Stimulated activated CD4-positive, alpha-beta T cell treated with anti-CD3 and anti-CD28 coated beads, Interleukin-1b, Interleukin-23, amount 100 ng/mL, for 48 hours (primary cell): ENCODE results near the gene RFT1.
"Not testable (repeated sequence)": the region's sequence is repeated elsewhere in the genome, so short reads cannot be mapped to it uniquely, and the experiment has no call there.

Source experiments
- DNase-seq: peaks from one replicate; pipeline ENCODE4 v3.0.0-alpha.2; 2020

Gene RFT1

GRCh38 chr3:53162672-53163443 lies 32.6 kb upstream of the RFT1 start:
- peak; percentile 26 for DNase-seq

GRCh38 chr3:53161820-53162671 lies 31.8 kb upstream of the RFT1 start:
- DNase-seq = peak; percentile 47

GRCh38 chr3:53161450-53161819 lies 31.2 kb upstream of the RFT1 start:
- DNase-seq = no peak

GRCh38 chr3:53160660-53161449 lies 30.6 kb upstream of the RFT1 start, which contains the start of gene PRKCD:
PRKCD (plus strand) TSS chr3:53161209; CDS start chr3:53178423, 17,214 bp downstream.
- DNase-seq = peak; percentile 70

DNA sequence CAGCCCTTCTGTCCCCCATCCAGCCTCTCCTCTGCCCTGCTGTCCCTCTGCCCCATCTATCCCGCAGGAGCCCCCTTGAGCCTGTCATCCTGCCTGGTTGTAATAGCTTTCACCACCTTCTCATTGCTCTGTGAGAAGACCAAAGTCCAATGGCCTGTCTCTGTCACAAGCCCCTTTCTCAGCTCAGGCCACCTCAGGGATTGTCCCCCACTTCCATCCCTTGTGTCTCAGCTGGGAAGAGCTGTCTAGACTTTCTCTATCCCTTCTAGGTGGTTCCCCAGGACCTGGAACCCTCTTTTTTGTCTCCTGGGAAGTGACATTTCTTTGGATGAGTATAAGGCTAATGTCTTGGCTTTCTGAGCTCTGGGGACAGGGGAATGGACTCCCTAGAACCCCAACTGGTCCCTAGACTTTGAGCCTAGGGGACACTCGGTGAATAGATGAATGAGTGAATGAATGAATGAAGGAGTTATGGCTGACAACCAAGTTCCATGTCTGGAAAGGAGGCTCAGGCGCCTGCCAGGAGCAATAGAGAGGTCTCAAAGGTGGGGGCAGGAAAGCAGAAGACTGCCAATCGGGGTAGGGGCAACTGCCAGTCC lies 29.9 kb upstream of the RFT1 start:
- no peak for DNase-seq

GRCh38 chr3:53159156-53160060 lies 29.2 kb upstream of the RFT1 start:
- no peak for DNase-seq

DNA sequence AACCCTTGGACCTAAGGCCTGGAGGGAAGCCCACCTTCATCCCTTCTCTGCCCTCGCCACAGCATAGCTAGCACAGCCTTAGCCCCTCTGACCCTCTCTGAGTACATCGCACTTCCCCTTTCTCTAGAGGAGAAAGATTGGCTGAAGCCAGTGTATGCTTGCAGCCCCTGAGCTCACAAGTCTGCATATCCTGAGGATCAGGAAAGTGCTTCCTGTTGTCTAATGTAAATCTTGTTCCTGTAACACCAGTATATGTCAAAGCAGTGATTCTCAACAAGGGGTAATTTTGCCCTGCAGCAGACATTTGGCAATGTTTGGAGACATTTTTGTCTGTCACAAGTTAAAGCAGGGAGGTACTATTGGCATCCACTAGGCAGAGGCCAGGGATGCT lies 28.5 kb upstream of the RFT1 start:
- no peak for DNase-seq

DNA sequence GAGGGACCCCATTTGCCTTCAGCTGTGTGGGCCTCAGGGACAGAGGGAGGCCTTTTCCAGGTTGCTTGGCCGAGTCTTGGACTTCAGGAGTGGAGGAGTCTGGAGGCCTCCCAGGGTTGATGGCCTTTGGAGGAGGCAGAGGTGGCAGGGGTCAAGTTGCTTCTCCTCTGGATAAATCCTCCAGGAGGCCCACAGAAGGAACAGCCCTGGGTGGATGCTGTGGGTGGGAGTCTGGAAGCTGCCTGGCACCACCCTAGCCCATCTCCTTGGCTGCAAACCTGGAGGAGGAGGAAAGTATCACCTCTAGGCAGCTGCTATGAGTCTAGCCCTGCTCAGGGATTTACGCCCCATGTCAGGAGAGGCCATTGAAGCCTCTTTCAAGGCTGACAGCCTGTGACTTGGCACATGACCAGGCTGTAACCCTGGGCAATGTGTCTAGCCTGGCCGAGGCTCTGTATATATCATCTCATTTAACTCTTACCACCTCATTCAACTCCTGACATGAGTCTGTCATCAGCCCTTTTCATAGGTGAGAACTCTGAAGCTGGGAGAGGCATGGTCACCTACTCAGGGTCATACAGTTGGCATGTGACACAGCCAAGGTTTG lies 27.8 kb upstream of the RFT1 start:
- DNase-seq = no peak

DNA sequence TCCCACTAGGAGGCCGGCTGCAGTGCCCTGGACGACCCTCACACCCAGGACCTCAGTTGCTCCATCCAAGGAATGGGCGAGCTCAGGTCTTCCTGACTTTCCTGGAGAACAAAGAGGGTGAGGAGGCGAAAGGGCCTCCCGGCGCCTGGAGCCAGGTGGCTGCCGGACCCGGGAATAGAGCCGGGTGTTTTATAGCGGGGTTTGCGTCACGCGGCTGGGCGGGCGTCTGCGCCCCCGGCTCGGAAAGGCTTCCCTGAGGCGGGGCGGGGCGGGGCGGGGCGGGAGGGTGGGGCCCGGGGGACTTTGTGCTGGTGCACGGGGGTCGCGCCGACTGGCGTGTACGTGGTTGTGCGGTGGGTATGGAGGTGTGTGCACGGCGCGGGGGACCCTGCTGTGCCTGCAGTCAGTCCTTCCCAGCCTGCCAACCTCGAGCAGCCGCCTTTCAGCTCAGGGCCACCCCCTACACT lies 26.2 kb upstream of the RFT1 start:
- DNase-seq = no peak

DNA sequence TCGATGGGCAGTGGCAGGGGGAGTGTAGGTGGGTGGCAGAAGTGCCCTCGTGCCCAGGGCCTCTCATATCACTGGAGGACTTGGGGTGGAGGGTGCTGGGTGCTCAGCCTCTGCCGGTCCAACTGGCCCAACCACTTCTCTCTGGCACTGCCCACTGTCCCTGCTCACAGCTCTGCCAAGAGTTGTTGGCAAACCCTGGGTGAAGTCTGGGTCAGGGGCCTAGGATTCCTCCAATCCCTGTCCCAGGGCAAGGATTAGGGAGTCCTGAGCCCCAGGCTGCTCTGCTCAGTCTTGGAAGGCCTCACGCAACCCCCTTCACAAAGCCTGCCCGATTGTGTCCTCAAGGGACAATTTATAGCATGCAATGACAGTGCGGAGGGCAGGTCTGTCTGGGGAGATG lies 25.5 kb upstream of the RFT1 start:
- DNase-seq = no peak

GRCh38 chr3:53154881-53155285 lies 24.6 kb upstream of the RFT1 start:
- DNase-seq = no peak

DNA sequence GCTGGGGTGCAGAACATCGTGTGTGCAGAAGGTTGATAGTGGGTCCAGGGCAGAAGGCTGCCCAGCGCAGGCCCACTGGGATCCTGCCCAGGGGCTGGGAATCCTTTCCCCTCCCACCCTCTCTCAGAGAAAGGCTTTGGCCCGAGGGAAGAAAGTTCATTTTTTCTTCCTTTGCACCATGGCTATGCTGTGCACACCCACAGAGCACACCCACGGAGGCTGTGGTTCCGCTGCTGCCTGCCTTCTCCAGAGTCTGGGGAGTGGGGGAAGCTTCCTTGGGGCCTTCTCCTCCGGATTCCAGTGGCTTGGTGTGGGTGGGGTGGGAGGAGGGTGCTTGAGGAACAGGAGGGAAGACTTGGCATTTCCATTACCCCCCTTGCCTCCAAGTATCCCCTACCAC lies 23.7 kb upstream of the RFT1 start:
- no peak for DNase-seq

GRCh38 chr3:53153264-53153823 lies 23.1 kb upstream of the RFT1 start:
- DNase-seq = no peak

- no peak for DNase-seq
Measured at GRCh38 chr3:53151870-53152660, 21.8 kb upstream of the RFT1 start.

- no peak for DNase-seq
Measured at GRCh38 chr3:53151465-53151864, 21.2 kb upstream of the RFT1 start.

DNA sequence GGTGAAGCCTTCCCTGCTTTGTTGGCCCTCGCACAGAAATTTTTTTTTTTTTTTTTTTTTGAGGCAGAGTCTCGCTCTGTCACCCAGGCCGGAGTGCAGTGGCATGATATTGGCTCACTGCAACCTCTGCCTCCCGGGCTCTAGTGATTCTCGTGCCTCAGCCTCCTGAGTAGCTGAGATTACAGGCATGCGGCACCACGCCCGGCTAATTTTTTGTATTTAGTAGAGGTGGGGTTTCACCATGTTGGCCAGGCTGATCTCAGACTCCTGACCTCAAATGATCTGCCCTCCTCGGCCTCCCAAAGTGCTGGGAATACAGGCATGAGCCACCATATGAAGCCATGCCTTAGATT lies 20.8 kb upstream of the RFT1 start:
- DNase-seq = not testable (repeated sequence)

DNA sequence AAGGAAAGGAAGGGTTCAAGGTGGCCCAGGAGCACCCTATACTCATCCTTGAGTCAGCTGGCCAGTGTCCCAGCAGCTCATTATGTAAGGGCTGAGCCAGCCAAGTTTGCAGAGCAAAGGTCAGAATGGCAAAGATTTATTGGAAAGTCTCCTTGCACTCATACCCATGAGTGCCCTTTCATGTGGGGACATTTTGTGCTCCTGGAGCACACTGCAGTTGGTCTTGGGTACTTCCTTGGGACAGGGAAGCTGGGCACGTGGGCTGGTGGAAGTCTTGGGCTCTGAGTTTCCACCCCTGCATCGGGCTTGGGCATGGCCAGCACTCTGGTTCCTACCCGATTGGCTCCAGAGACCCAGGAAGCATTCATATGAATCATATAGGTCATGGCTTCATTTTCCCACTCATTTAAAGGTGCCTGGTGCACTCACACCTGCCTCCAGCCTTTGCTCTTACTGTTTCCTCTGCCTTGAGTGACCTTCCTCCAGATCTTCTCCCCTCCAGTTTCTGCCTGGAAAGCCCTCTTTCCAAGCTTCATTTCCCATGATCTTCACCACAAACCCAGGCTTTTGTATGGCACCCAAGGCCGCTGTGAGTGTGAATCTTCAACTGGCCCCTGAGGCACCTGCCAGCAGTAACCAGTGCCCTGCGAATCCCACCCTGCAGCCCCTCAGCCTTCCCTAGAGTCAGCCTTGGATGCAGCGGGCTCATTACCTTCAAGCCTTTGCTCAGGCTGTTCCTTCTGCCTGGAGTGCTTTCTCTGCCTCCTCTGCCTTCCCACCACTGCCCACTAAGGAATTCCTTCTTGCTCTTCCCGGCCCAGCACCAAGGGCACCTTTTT lies 20.2 kb upstream of the RFT1 start:
- no peak for DNase-seq

- no peak for DNase-seq
Measured at GRCh38 chr3:53149699-53150098, 19.5 kb upstream of the RFT1 start.

DNA sequence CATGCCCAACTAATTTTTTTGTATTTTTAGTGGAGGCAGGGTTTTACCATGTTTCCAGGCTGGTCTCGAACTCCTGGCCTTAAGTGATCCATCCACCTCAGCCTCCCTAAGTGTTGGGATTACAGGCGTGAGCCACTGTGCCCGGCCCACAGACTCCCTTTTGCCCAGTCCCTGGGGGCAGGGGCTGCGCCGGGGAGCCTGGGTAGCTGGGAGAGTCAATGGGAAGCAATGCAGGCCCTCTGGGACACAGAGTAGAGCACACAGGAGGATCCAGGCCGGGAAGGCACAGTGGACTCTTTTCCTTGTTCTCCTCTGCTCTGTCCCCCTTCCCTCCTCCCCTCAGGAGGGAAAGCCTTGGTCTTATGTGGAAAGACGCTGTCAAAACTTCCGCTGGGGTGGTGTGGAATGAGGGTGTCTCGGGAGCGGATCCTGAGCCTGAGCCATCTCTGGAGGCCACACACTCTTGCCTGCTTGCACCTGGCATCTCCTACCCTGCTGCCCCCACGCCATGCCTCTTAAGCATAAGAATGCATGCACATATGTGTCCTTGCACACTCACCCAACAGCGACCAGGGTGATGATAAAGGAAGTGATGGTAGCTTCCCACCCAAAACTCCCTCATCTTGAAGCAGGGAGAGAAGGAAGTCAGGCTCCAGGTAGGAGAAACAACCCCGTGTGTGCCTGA lies 18.9 kb upstream of the RFT1 start:
- DNase-seq = no peak
